GM19035 (cell line): ENCODE measurements around the gene SMC3.
"Not testable (repeated sequence)": the region's sequence is repeated elsewhere in the genome, so short reads cannot be mapped to it uniquely, and the experiment has no call there.

Experiments used
- ATAC-seq: cut with Tn5 transposase; IDR thresholded peaks from one replicate; pipeline ENCODE4 v1.9.1; 2021; ENCODE audit not compliant: unreplicated experiment

Gene SMC3

GRCh38 chr10:110576220-110576619 lies 8.7 kb downstream of the SMC3 start:
- no peak for ATAC-seq

GRCh38 chr10:110577056-110577455 lies 9.6 kb downstream of the SMC3 start:
- no peak for ATAC-seq

- no peak for ATAC-seq
Measured at GRCh38 chr10:110584006-110584405, 16.5 kb downstream of the SMC3 start.

GRCh38 chr10:110591760-110592159 lies 24.3 kb downstream of the SMC3 start:
- no peak for ATAC-seq

GRCh38 chr10:110597476-110597875 lies 30.0 kb downstream of the SMC3 start:
- ATAC-seq = no peak

- ATAC-seq = no peak
Measured at GRCh38 chr10:110600487-110601101, 33.1 kb downstream of the SMC3 start.

GRCh38 chr10:110601581-110601980 lies 34.1 kb downstream of the SMC3 start:
- ATAC-seq = no peak

GRCh38 chr10:110608087-110608486 lies 40.6 kb downstream of the SMC3 start:
- no peak for ATAC-seq

GRCh38 chr10:110609605-110610004 lies 42.1 kb downstream of the SMC3 start:
- ATAC-seq = no peak

GRCh38 chr10:110610308-110610774 lies 42.8 kb downstream of the SMC3 start:
- no peak for ATAC-seq

GRCh38 chr10:110610781-110611180 lies 43.3 kb downstream of the SMC3 start:
- not testable (repeated sequence) for ATAC-seq

- ATAC-seq = no peak
Measured at GRCh38 chr10:110612087-110612486, 44.6 kb downstream of the SMC3 start.

- no peak for ATAC-seq
Measured at GRCh38 chr10:110612629-110613028, 45.1 kb downstream of the SMC3 start.

- ATAC-seq = peak; percentile 20
Measured at GRCh38 chr10:110613341-110613995, 46.0 kb downstream of the SMC3 start.

- ATAC-seq = peak; percentile 45
Measured at GRCh38 chr10:110613996-110614495, 46.6 kb downstream of the SMC3 start.

- no peak for ATAC-seq
Measured at GRCh38 chr10:110615057-110615747, 47.7 kb downstream of the SMC3 start.

- ATAC-seq = no peak
Measured at GRCh38 chr10:110616493-110617033, 49.1 kb downstream of the SMC3 start.

GRCh38 chr10:110617425-110618229 lies 50.1 kb downstream of the SMC3 start:
- ATAC-seq = no peak

GRCh38 chr10:110618230-110618610 lies 50.7 kb downstream of the SMC3 start:
- no peak for ATAC-seq

GRCh38 chr10:110619514-110620397 lies 52.3 kb downstream of the SMC3 start:
- ATAC-seq = no peak
